Activated CD8-positive, alpha-beta memory T cell treated with anti-CD3 and anti-CD28 coated beads, Interleukin-2, amount 50 U/mL, for 24 hours (primary cell): Measurements from ENCODE around the gene AP2A2.
A peak's percentile ranks its signal among the peaks of the same experiment; 100 is the strongest.

Experiments used
- DNase-seq: peaks from one replicate; pipeline ENCODE4 v3.0.0-alpha.2; 2020; ENCODE audit errors: extremely low read depth

Gene AP2A2

GRCh38 chr11:898540-899190 lies 27.0 kb upstream of the AP2A2 start:
- no peak for DNase-seq

- no peak for DNase-seq
These were observed 25.9 kb upstream of the AP2A2 start for GRCh38 chr11:899724-900123.

- no peak for DNase-seq
These were observed 25.1 kb upstream of the AP2A2 start for GRCh38 chr11:900545-900944.

DNA sequence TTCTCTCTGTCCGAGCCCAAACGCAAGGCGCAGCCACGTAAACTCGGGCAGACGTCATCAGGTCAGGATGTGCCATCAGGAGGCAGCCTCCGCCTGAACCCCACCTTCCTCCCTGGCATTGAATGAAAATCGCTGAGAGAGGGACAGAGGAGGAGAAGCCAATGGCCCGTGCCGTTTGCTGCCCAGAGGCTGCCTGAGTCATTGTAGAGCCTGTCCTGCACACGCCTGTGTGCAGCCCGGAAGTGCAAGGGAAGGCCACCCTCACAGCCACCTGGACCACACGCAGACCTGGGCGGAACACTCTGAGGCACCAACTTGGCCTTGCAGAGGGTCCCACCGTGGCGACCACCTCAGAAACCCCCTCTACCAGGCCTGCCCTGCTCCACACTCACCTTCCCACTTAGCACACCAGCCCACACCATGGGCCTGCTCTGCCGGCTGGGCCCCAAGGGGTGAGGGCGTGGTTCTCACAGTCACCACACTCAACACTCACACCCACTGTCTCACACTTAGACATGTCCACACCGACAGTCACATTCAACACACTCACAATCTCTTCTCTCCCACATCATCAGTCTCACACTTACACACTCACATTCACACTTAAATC lies 24.1 kb upstream of the AP2A2 start:
- DNase-seq = no peak

GRCh38 chr11:904380-904779 lies 21.3 kb upstream of the AP2A2 start:
- no peak for DNase-seq

DNA sequence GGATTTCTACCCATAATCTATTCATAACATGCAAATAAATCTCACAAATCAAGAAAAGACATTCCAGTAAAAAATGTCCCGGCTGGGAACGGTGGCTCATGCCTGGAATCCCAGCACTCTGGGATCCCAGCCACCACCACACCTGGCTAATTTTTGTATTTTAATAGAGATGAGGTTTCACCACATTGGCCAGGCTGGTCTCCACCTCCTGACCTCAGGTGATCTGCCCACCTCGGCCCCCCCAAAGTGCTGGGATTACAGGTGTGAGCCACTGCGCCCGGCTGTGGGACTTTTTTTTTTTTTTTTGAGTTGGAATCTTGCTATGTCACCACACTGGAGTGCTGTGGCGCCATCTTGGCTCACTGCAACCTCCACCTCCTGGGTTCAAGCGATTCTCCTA lies 19.7 kb upstream of the AP2A2 start:
- no peak for DNase-seq

DNA sequence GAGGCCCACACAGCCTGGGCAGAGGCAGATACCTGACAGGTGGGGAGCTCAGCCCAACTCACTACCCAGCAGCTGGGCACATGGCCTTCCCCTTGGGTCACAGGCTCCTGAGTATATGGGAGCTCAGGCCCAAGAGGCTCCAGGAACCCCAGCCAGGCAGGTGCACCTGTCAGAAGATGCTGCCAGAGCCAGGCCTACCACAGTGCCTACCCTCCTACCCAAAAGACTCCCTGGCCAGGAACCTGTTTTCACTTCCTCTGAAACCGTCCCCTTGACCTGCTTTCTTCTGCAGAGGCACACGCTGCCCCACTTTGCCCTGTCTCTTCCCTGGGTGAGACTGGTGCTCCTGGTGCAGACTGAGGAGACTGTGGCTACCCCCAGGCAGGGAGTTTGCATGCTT lies 18.0 kb upstream of the AP2A2 start:
- no peak for DNase-seq

GRCh38 chr11:908273-908672 lies 17.4 kb upstream of the AP2A2 start:
- no peak for DNase-seq

DNA sequence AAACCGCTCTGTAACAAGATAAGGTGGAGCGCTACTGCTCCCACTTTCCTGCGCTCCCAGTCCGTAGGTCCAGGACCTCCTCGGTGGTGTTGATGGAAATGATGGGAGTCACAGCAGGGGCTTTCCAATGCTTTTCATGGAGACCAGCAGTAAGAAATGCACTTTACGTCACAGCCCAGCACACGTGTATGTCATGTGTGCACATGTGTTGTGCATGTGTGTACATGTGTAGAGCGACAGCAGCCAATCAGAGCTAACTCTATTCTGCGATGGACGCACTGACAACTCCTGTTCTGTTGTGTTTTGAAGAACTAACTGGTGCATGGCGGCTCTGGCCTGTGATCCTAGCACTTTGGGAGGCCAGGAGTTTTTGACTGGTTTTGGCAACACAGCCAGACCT lies 16.3 kb upstream of the AP2A2 start:
- DNase-seq = no peak

DNA sequence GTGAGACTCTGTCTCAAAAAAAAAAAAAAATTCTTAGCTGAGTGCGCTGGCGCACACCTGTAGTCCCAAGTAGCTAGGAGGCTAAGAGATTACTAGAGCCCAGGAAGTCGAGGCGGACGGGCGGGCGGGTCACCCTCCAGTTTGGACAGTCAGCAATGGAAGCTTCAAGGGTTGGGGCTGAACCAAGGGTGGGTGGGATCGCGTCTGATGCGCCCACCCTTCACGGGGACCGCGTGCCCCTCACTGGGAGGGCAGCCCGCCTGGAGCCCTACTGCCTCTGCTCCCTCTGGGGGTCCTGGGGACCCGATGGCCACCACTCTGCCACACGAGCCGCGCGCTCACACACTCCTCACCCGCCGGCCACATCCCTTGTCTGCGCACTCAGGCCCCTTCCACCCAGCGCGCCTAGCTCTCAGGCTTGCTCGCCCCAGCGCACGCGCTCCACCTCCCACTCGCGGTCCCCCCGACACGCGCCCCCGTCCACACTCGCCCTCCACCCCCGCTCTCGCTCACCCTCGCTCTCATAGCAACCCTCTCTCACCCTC lies 15.6 kb upstream of the AP2A2 start:
- no peak for DNase-seq

GRCh38 chr11:910589-911030 lies 15.1 kb upstream of the AP2A2 start, which contains the start of gene CHID1:
CHID1 (minus strand) TSS chr11:910810; CDS start chr11:904816, 5,994 bp downstream.
- peak; percentile 66 for DNase-seq

GRCh38 chr11:911031-911889 lies 14.4 kb upstream of the AP2A2 start:
- DNase-seq = no peak

DNA sequence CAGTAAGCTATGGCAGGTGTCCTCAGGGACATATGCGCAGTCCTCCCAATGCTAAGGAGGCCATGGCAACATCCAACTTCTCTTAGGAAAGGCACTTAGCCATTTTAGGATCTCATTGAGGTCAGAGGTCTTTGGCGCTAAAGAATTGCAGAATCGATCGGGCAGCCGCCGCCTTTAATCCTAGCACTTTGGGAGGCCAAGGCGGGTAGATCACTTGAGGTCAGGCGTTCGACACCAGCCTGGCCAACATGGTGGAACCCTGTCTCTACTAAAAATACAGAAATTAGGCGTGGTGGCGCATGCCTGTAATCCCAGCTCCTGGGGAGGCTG lies 13.8 kb upstream of the AP2A2 start:
- no peak for DNase-seq

DNA sequence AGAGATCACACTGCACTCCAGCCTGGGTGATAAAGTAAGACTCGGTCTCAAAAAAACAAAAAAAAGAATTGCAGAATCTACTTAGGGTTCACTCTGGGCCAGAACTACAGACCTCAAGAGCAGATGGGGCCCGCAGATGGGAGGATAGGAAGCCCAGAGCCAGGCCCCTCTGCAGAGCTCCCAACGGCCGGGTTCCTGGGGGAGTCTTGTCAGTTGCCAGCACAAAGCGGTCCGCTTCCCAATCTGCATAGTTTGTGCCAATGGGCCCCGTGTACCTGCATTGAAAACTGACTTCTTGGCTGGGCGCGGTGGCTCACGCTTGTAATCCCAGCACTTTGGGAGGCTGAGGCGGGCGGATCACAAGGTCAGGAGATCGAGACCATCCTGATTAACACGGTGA lies 13.4 kb upstream of the AP2A2 start:
- no peak for DNase-seq

GRCh38 chr11:913043-913442 lies 12.6 kb upstream of the AP2A2 start:
- no peak for DNase-seq

DNA sequence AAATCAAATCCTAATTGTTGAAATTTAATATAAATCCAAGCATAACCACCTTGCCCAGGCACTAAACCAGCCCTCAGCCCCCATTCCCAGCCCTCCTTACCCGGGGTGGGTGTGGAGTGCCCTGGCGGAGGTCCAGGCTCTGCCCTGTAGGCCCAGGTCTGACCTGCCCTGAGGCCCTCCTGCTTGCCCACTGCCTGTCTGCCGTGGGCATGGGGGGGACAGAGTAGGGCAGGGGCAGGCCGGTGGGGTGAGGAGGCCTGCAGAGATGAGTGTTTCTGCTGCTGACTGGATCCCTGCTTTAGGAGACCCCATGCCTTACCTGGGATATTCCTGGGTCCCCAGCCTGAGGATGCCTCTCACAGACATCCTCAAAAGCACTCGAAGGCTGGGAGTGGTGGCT lies 11.5 kb upstream of the AP2A2 start:
- no peak for DNase-seq

GRCh38 chr11:914747-915501 lies 10.7 kb upstream of the AP2A2 start:
- DNase-seq = no peak

GRCh38 chr11:917426-917825 lies 8.2 kb upstream of the AP2A2 start:
- DNase-seq = no peak

DNA sequence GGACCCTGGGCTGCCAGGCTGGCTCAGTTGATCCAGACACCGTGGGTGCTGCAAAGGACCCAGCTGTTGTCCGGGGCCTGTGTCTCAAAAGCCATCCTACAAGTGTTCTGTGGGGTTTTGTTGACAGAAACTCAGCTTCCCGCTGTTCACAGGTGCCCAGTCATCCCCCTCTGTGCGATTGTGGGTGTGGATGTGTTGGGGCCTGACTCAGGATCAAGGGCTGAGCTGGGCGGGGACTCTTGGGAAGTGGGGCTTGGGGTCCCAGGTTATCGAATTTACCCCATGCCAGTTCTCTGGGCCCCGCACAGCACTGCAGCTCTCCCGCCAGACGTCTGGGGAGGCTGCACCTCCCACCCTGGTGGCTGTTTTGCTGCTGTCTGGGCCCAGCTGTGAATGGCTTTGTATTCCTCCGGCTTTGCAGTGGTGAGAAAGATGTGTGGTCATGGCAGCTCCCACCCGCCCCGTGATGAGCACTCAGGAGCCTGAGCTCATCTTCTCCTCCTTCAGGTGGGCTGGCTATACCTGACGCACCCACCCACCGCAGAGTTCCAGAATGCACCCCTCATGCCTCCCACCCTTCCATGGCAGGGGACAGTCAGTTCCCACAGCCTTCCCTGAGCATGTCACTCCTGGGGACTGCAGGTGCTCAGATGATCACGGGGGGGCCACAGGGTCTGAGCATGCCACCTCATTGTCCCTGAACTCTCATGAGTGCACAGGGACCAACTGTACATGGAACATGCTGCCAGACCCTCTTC lies 3.6 kb upstream of the AP2A2 start:
- no peak for DNase-seq

- DNase-seq = no peak
These were observed 1.8 kb upstream of the AP2A2 start for GRCh38 chr11:923691-924405.
